Cardiac fibroblast (primary cell): ENCODE measurements around the gene SUGCT.
"Not testable (repeated sequence)": the region's sequence is repeated elsewhere in the genome, so short reads cannot be mapped to it uniquely, and the experiment has no call there.

ENCODE experiments used
- DNase-seq, 2 donors: peaks; one replicate each; pipeline versions ENCODE4 v3.0.0 to v3.0.0-alpha.2; 2010; ENCODE audit warnings: low read depth in 2 of 2
- H3K4me3 ChIP-seq, 2 donors: replicated peaks in 1 of 2; 1 replicate in 1 of 2; 2 replicates in 1 of 2; pipeline ENCODE4 v1.5.1; 2011; ENCODE audit warnings: low read depth in 2 of 2, low read length in 2 of 2, mild to moderate bottlenecking in 2 of 2, moderate library complexity in 1 of 2
- TF ChIP-seq, protein P1 (sequence below): IDR thresholded peaks from one replicate; pipeline ENCODE4 v1.5.1; 2011; ENCODE audit warnings: low read depth, mild to moderate bottlenecking, low read length, inconsistent platforms

SUGCT gene

GRCh38 chr7:40098810-40099209, 36.0 kb upstream of the SUGCT start:
- TF ChIP-seq, protein P1, sequence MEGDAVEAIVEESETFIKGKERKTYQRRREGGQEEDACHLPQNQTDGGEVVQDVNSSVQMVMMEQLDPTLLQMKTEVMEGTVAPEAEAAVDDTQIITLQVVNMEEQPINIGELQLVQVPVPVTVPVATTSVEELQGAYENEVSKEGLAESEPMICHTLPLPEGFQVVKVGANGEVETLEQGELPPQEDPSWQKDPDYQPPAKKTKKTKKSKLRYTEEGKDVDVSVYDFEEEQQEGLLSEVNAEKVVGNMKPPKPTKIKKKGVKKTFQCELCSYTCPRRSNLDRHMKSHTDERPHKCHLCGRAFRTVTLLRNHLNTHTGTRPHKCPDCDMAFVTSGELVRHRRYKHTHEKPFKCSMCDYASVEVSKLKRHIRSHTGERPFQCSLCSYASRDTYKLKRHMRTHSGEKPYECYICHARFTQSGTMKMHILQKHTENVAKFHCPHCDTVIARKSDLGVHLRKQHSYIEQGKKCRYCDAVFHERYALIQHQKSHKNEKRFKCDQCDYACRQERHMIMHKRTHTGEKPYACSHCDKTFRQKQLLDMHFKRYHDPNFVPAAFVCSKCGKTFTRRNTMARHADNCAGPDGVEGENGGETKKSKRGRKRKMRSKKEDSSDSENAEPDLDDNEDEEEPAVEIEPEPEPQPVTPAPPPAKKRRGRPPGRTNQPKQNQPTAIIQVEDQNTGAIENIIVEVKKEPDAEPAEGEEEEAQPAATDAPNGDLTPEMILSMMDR, result no peak
- DNase-seq, result no peak
- no peak overlapping the region for H3K4me3 ChIP-seq

- DNase-seq, result no peak
- no peak overlapping the region for H3K4me3 ChIP-seq
- TF ChIP-seq, protein P1, result no peak
Measured at GRCh38 chr7:40099837-40100236, 35.0 kb upstream of the SUGCT start.

DNA sequence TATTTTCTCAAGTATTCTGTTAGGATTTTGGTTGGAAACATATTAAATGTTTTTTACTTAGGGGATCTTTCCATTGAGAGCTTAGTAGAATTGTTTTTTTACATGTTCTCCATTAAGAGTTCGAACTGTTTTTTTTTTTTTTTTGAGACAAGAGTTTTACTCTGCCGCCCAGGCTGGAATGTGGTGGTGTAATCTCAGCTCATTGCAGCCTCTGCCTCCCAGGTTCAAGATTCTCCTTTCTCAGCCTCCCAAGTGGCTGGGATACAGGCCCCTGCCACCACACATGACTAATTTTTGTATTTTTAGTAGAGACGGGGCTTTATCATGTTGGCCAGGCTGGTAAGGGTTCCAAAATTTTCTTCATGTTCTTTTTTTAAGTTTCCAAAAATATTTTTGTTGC, 33.6 kb upstream of the SUGCT start:
- no peak overlapping the region for H3K4me3 ChIP-seq
- TF ChIP-seq, protein P1, result no peak
- DNase-seq, result peak in 1 of 2 donors; percentile 10

- TF ChIP-seq, protein P1, result no peak
- no peak for DNase-seq
- no peak overlapping the region for H3K4me3 ChIP-seq
Measured at GRCh38 chr7:40102897-40103296, 31.9 kb upstream of the SUGCT start.

DNA sequence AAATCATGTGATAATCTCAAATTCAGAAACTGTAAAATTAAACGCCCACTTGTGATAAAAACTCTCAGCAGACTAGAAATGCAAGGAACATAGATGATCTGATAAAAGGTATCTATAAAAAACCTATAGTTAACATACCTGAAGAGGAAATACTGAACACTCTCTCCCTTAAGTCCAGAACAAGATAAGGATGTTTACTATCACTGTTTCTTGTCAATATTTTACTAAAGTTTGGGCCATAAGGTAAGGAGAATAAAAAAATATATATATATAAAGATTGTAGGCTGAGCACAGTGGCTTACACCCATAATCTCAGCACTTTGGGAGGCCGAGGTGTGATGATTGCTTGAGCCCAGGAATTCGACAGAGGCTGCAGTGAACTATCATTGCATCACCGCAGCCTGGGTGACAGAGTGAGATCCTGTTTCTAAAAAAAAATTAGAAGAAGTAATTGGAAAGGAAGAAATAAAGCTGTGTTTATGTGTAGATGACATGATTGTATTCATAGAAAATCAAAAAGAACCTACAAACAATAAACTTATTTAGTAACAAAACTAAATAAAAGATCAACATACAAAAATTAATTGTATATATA, 28.8 kb upstream of the SUGCT start:
- no peak overlapping the region for H3K4me3 ChIP-seq
- TF ChIP-seq, protein P1, result no peak
- DNase-seq, result peak in 1 of 2 donors; percentile 15

- DNase-seq, result no peak
- H3K4me3 ChIP-seq, result no peak overlapping the region
- TF ChIP-seq, protein P1, result no peak
Measured at GRCh38 chr7:40115936-40116335, 18.9 kb upstream of the SUGCT start.

- not testable (repeated sequence) for DNase-seq, H3K4me3 ChIP-seq
Measured at GRCh38 chr7:40117199-40117598, 17.6 kb upstream of the SUGCT start.

DNA sequence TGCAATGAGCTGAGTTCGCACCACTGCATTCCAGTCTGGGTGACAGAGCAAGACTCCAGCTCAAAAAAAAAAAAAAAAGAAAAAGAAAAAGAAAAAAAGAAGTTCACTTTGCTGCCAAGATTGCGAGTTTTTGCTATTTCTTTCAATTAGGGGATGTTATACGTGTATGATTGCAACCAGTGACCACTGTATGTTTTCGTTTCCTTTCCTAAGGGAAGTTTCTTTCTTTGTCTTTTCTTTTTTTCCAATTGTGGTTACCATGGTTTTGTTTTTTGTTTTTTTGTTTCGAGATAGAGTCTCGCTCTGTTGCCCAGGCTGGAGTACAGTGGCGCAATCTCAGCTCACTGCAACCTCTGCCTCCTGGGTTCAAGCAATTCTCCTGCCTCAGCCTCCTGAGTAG, 16.6 kb upstream of the SUGCT start:
- DNase-seq, H3K4me3 ChIP-seq: not testable (repeated sequence)
